ENCODE data around the gene ZBTB24. TPM values are rescaled to one million over a fixed set of nuclear protein-coding genes. Genes with fewer than 3 reads are reported as not detected.

Gene ZBTB24
- total and polyA plus RNA-seq, 4 donors, result 2.9 to 13.9 (median 6.0) TPM

GRCh38 chr6:109513571-109514071 lies 30.6 kb upstream of the ZBTB24 start:
- no peaks in the 10 kb centered on the region for H3K36me3 ChIP-seq (ENCODE audit: control insufficient read depth in 4 of 4, insufficient read depth in 4 of 4, low read length in 4 of 4)
- WGBS, 2 donors, result 71 to 79% methylated on average over 2 of the region's 2 CpGs
- H3K9me3 ChIP-seq (ENCODE audit: control insufficient read depth in 4 of 4, insufficient read depth in 3 of 4, low read length in 3 of 4), result no peaks in the 10 kb centered on the region
- ATAC-seq (ENCODE audit: insufficient read depth, low FRiP score) (no peak), DNase-seq (no peak)
- H3K4me3 ChIP-seq, result no peak overlapping the region
- H3K27me3 ChIP-seq (ENCODE audit: control insufficient read depth in 3 of 3, insufficient read depth in 3 of 3, low read length in 2 of 3), result no peaks in the 10 kb centered on the region
- no peak overlapping the region for H3K9ac ChIP-seq (ENCODE audit: insufficient read depth in 1 of 2, low read length in 2 of 2)
- TF ChIP-seq CTCF (IDR thresholded peaks at IDR 0.05; ENCODE audit: control extremely low read depth, extremely low read depth), result no peak
- H3K4me1 ChIP-seq (ENCODE audit: control insufficient read depth in 5 of 5, insufficient read depth in 5 of 5, low read length in 5 of 5), result peaks cover 0 to under 1% (median 0%) of the 10 kb centered on the region in 5 donors
- no peak overlapping the region for H3K27ac ChIP-seq (ENCODE audit: low read depth in 1 of 2, low read length in 1 of 2)

DNA sequence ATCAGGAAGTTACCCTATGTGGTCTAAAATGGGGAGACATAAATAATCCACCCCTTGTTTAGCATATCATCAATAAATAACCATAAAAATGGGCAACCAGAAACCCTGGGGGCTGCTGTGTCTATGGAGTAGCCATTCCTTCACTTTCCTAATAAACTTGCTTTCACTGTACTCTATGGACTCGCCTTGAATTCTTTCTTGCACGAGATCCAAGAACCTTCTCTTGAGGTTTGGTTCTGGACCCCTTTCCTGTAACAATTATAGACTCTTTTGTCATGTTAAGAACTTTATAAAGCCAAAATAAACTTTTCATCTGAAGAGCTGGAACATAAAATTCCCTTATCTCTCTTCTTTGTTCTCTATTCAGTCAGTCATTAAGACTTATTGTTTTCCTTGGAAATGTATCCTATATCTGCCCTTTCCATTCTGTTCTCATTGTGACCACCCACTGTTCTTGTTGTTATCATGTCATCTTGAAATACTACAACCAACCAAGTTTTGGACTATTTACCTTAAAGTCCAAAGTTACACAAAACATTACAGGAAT lies 29.3 kb upstream of the ZBTB24 start:
- Histone ChIP-seq H3K4me1 (ENCODE audit: control insufficient read depth in 5 of 5, insufficient read depth in 5 of 5, low read length in 5 of 5) (peaks cover 0 to 2% (median 0%) of the 10 kb centered on the region in 5 donors), H3K27me3 (ENCODE audit: control insufficient read depth in 3 of 3, insufficient read depth in 3 of 3, low read length in 2 of 3) (no peaks in the 10 kb centered on the region), H3K27ac (ENCODE audit: low read depth in 1 of 2, low read length in 1 of 2) (no peak overlapping the region), H3K9me3 (ENCODE audit: control insufficient read depth in 4 of 4, insufficient read depth in 3 of 4, low read length in 3 of 4) (no peaks in the 10 kb centered on the region), H3K4me3 (no peak overlapping the region), H3K9ac (ENCODE audit: insufficient read depth in 1 of 2, low read length in 2 of 2) (no peak overlapping the region), H3K36me3 (ENCODE audit: control insufficient read depth in 4 of 4, insufficient read depth in 4 of 4, low read length in 4 of 4) (no peaks in the 10 kb centered on the region)
- WGBS, 2 donors, result 77 to 86% methylated on average over 2 of the region's 2 CpGs
- no peak for TF ChIP-seq CTCF (IDR thresholded peaks at IDR 0.05; ENCODE audit: control extremely low read depth, extremely low read depth)
- DNase-seq (no peak), ATAC-seq (ENCODE audit: insufficient read depth, low FRiP score) (no peak)

GRCh38 chr6:109511832-109512231 lies 28.8 kb upstream of the ZBTB24 start:
- WGBS, 2 donors, result 68 to 79% methylated on average over 2 of the region's 2 CpGs
- ATAC-seq (ENCODE audit: insufficient read depth, low FRiP score), result no peak
- no peak for TF ChIP-seq CTCF (IDR thresholded peaks at IDR 0.05; ENCODE audit: control extremely low read depth, extremely low read depth)
- Histone ChIP-seq H3K9me3 (ENCODE audit: control insufficient read depth in 4 of 4, insufficient read depth in 3 of 4, low read length in 3 of 4) (no peaks in the 10 kb centered on the region), H3K27ac (ENCODE audit: low read depth in 1 of 2, low read length in 1 of 2) (no peak overlapping the region), H3K36me3 (ENCODE audit: control insufficient read depth in 4 of 4, insufficient read depth in 4 of 4, low read length in 4 of 4) (no peaks in the 10 kb centered on the region), H3K4me1 (ENCODE audit: control insufficient read depth in 5 of 5, insufficient read depth in 5 of 5, low read length in 5 of 5) (peaks cover 0 to 2% (median 0%) of the 10 kb centered on the region in 5 donors), H3K27me3 (ENCODE audit: control insufficient read depth in 3 of 3, insufficient read depth in 3 of 3, low read length in 2 of 3) (no peaks in the 10 kb centered on the region), H3K4me3 (no peak overlapping the region), H3K9ac (ENCODE audit: insufficient read depth in 1 of 2, low read length in 2 of 2) (no peak overlapping the region)
- no peak for DNase-seq

GRCh38 chr6:109510358-109510757 lies 27.3 kb upstream of the ZBTB24 start:
- DNase-seq, result no peak
- 90 to 93% methylated on average over 1 of the region's 1 CpG for WGBS, 2 donors
- no peak for ATAC-seq (ENCODE audit: insufficient read depth, low FRiP score)
- H3K9ac ChIP-seq (ENCODE audit: insufficient read depth in 1 of 2, low read length in 2 of 2), result no peak overlapping the region
- H3K27me3 ChIP-seq (ENCODE audit: control insufficient read depth in 3 of 3, insufficient read depth in 3 of 3, low read length in 2 of 3), result no peaks in the 10 kb centered on the region
- TF ChIP-seq CTCF (IDR thresholded peaks at IDR 0.05; ENCODE audit: control extremely low read depth, extremely low read depth), result no peak
- H3K9me3 ChIP-seq (ENCODE audit: control insufficient read depth in 4 of 4, insufficient read depth in 3 of 4, low read length in 3 of 4), result no peaks in the 10 kb centered on the region
- no peak overlapping the region for H3K4me3 ChIP-seq
- peaks cover 0 to 2% (median 0%) of the 10 kb centered on the region in 5 donors for H3K4me1 ChIP-seq (ENCODE audit: control insufficient read depth in 5 of 5, insufficient read depth in 5 of 5, low read length in 5 of 5)
- H3K27ac ChIP-seq (ENCODE audit: low read depth in 1 of 2, low read length in 1 of 2), result no peak overlapping the region
- H3K36me3 ChIP-seq (ENCODE audit: control insufficient read depth in 4 of 4, insufficient read depth in 4 of 4, low read length in 4 of 4), result no peaks in the 10 kb centered on the region

All from lung (tissue), 12 donors.